Hippocampal formation (tissue), 2 donors: ENCODE data around the gene MTTP.

Experiments
- DNase-seq, 2 donors: peaks; one replicate each; lab custom pipeline; 2025; lab: John Stamatoyannopoulos, UW

Gene MTTP

GRCh38 chr4:99670409-99671073, 95.9 kb downstream of the MTTP start:
- no peak for DNase-seq
